Uterus (tissue), 2 donors: ENCODE results near the gene TUBAL3.

Source experiments
- POLR2A ChIP-seq, 2 donors: fragments of 450-650 bp; IDR thresholded peaks; one replicate each; pipeline ENCODE4 v1.6.1; 2016; ENCODE audit warnings: antibody characterized with exemption in 2 of 2, mild to moderate bottlenecking in 1 of 2, moderate library complexity in 1 of 2
- TF ChIP-seq, protein P1 (sequence below), 4 experiments: fragments of 200-600 bp in 2 of 4; fragments of 450-650 bp in 2 of 4; sonication (generic) in 2 of 4; IDR thresholded peaks; one replicate each; pipeline ENCODE4 v1.5.1; 2016 to 2019; ENCODE audit warnings: antibody characterized with exemption in 4 of 4, mild to moderate bottlenecking in 2 of 4, moderate library complexity in 1 of 4

DNA sequence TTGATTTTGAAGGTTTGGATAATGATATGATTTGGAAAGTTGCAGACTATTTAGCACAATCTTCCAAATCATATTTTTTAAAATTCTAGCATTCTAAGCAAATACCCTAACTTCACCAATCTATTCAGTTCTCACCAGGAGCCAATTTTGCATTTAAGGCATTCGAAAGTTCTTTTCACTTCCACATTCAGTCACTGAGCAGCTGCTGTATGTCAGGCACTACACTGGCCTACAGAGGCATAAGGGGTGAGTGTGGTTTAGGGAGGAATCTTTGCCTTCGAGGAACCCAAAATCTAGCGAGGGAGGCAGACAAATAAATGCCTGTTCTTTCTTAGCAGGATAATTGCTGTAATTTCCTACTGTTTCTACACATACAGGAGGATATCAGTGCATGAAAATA is 50.6 kb downstream of the TUBAL3 start:
- TF ChIP-seq, protein P1, sequence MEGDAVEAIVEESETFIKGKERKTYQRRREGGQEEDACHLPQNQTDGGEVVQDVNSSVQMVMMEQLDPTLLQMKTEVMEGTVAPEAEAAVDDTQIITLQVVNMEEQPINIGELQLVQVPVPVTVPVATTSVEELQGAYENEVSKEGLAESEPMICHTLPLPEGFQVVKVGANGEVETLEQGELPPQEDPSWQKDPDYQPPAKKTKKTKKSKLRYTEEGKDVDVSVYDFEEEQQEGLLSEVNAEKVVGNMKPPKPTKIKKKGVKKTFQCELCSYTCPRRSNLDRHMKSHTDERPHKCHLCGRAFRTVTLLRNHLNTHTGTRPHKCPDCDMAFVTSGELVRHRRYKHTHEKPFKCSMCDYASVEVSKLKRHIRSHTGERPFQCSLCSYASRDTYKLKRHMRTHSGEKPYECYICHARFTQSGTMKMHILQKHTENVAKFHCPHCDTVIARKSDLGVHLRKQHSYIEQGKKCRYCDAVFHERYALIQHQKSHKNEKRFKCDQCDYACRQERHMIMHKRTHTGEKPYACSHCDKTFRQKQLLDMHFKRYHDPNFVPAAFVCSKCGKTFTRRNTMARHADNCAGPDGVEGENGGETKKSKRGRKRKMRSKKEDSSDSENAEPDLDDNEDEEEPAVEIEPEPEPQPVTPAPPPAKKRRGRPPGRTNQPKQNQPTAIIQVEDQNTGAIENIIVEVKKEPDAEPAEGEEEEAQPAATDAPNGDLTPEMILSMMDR (IDR thresholded peaks at IDR 0.05), result no peak
- no peak for TF ChIP-seq POLR2A (IDR thresholded peaks at IDR 0.05)
